Stimulated activated naive B cell treated with anti-CD40 and anti-IgM and Interleukin-4, amounts not matched to agents 10 μg/mL and 1 μg/mL and 100 μg/mL, for 72 hours (primary cell): ENCODE data around the gene AKAP8L.
A peak's percentile ranks its signal among the peaks of the same experiment; 100 is the strongest.

Experiments
- ATAC-seq, 2 donors: fragments of 150-1000 bp; cut with Tn5 transposase; replicated peaks; 2 replicates each; pipeline ENCODE4 v1.10.0; 2021; ENCODE audit warnings: moderate library complexity in 1 of 2
- DNase-seq: peaks from one replicate; pipeline ENCODE4 v3.0.0; 2021
- H3K27ac Mint-ChIP-seq: one replicate; pipeline ENCODE4 v1.8.0; 2022; ENCODE audit warnings: mild to moderate bottlenecking, mixed read lengths
- H3K27me3 Mint-ChIP-seq, 2 donors: one replicate each; pipeline ENCODE4 v1.8.0; 2022; ENCODE audit warnings: mixed read lengths in 2 of 2
- H3K36me3 Mint-ChIP-seq, 2 donors: one replicate each; pipeline ENCODE4 v1.8.0; 2022; ENCODE audit warnings: mixed read lengths in 2 of 2, mild to moderate bottlenecking in 1 of 2
- H3K4me1 Mint-ChIP-seq, 2 donors: one replicate each; pipeline ENCODE4 v1.8.0; 2022; ENCODE audit warnings: mixed read lengths in 2 of 2, mild to moderate bottlenecking in 1 of 2
- H3K4me3 Mint-ChIP-seq, 2 donors: one replicate each; pipeline ENCODE4 v1.8.0; 2022; ENCODE audit warnings: mild to moderate bottlenecking in 2 of 2, mixed read lengths in 2 of 2, moderate library complexity in 1 of 2
- H3K9me3 Mint-ChIP-seq, 2 donors: one replicate each; pipeline ENCODE4 v1.8.0; 2022; ENCODE audit warnings: mixed read lengths in 2 of 2, mild to moderate bottlenecking in 1 of 2

The AKAP8L gene

DNA sequence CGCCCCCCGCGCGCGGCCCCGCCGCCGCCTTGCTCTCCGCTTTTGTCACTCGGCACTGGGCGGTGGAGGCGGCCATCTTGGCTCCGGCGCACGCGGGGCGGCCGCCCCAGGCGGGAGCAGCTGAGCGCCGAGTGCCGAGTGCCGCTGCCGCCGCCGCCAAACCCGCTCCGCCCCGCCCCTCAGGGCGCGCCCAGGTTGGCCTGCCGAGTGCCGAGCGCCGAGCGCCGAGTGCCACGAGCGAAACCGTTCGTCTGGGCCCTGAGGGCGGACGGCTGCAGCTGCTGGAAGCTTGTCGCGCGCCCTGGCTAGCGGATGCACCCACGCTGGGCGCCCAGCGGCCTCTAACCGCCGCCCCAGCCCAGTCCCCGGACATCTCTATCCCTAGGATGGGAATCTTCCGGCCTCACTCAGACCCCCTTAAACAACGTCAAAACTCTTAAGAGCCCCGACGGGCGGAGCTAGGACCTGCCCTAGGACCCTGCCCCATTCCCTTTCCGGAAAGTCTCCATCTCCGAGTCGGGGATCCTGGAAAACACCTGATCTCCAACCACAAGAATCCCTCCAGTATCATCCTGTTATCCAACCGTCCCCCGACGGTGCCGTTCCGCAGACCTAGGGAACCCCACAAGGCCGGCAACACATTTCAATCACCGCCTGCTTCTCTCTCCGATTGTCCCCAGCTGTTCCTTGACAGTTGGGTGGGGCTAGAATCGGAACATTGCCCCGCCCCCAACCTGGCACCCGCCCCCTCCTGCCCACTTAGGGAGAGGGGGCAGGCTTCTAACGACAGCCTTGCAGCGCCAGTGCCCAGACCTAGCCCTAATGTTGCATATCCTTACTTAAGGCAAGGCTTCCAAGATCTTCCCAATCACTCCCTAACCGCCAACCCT, 14.1 kb upstream of the AKAP8L start:
- Mint-ChIP-seq H3K4me3 (peak overlapping the region; percentile 92 to 93), H3K36me3 (peaks cover 5 to 12% of the 10 kb centered on the region in 2 donors), H3K27me3 (no peaks in the 10 kb centered on the region), H3K9me3 (no peaks in the 10 kb centered on the region), H3K27ac (peak overlapping the region; percentile 93), H3K4me1 (peaks cover 17 to 40% of the 10 kb centered on the region in 2 donors)
- DNase-seq, result peak; percentile 91
- peak; percentile 79 to 89 for ATAC-seq

- no peak for DNase-seq
- H3K9me3 Mint-ChIP-seq, result no peaks in the 10 kb centered on the region
- H3K27me3 Mint-ChIP-seq, result no peaks in the 10 kb centered on the region
- H3K36me3 Mint-ChIP-seq, result peaks cover 11 to 20% of the 10 kb centered on the region in 2 donors
- peaks cover 21 to 46% of the 10 kb centered on the region in 2 donors for H3K4me1 Mint-ChIP-seq
- H3K27ac Mint-ChIP-seq, result peak overlapping the region; percentile 98
- H3K4me3 Mint-ChIP-seq, result peak overlapping the region; percentile 95 to 97
- ATAC-seq, result peak; percentile 20
Measured at GRCh38 chr19:15432018-15432494, 13.3 kb upstream of the AKAP8L start.

DNA sequence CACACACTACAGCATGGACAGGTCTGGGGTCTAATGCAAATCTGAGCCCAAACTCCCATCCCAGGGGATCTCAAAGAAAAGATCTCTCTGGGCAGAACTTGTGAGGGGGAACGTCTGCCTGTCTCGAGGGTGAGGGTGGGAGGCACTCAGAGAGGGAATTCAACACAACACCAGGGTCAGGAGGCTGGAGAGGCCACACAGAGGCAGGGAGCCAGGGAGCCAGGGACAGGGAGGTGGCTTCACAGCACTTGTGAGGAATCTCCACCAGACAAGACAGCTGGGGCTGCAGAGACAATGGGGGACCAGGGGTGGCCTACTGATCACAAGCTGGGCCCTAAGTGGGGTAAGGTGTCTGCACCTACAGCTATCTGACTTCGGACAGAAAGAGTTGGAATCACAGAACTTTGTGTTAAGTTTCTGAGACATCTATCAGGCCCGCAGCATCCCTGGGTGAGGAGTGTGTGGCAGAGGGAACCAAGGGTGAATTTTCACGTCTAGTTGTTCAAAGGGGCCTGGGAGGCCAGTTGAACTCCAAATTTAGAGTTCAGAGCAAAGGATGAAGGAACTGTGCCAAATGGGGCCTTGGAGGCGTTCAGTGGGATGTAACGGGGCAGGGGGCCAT, 12.7 kb upstream of the AKAP8L start:
- ATAC-seq, result no peak
- Mint-ChIP-seq H3K9me3 (no peaks in the 10 kb centered on the region), H3K36me3 (peaks cover 14 to 25% of the 10 kb centered on the region in 2 donors), H3K4me1 (peaks cover 21 to 46% of the 10 kb centered on the region in 2 donors), H3K27ac (peak overlapping the region; percentile 98), H3K4me3 (peak overlapping the region; percentile 95 to 97), H3K27me3 (no peaks in the 10 kb centered on the region)
- DNase-seq, result no peak

- H3K36me3 Mint-ChIP-seq, result peaks cover 22 to 33% of the 10 kb centered on the region in 2 donors
- H3K4me1 Mint-ChIP-seq, result peaks cover 21 to 46% of the 10 kb centered on the region in 2 donors
- ATAC-seq (no peak), DNase-seq (no peak)
- no peaks in the 10 kb centered on the region for H3K27me3 Mint-ChIP-seq
- peak overlapping the region; percentile 63 for H3K27ac Mint-ChIP-seq
- H3K9me3 Mint-ChIP-seq, result no peaks in the 10 kb centered on the region
- peak overlapping the region; percentile 95 to 97 for H3K4me3 Mint-ChIP-seq
Measured at GRCh38 chr19:15430526-15431120, 11.8 kb upstream of the AKAP8L start.

GRCh38 chr19:15429825-15430467, 11.2 kb upstream of the AKAP8L start:
- DNase-seq (no peak), ATAC-seq (no peak)
- Mint-ChIP-seq H3K9me3 (no peaks in the 10 kb centered on the region), H3K36me3 (peaks cover 24 to 36% of the 10 kb centered on the region in 2 donors), H3K4me3 (peak overlapping the region; percentile 71 to 97), H3K27ac (no peak overlapping the region), H3K4me1 (peaks cover 21 to 46% of the 10 kb centered on the region in 2 donors), H3K27me3 (no peaks in the 10 kb centered on the region)

- H3K4me3 Mint-ChIP-seq, result no peak overlapping the region
- peaks cover 21 to 46% of the 10 kb centered on the region in 2 donors for H3K4me1 Mint-ChIP-seq
- H3K27me3 Mint-ChIP-seq, result no peaks in the 10 kb centered on the region
- H3K9me3 Mint-ChIP-seq, result no peaks in the 10 kb centered on the region
- H3K27ac Mint-ChIP-seq, result no peak overlapping the region
- DNase-seq (no peak), ATAC-seq (no peak)
- H3K36me3 Mint-ChIP-seq, result peaks cover 26 to 39% of the 10 kb centered on the region in 2 donors
Measured at GRCh38 chr19:15428956-15429824, 10.4 kb upstream of the AKAP8L start.

DNA sequence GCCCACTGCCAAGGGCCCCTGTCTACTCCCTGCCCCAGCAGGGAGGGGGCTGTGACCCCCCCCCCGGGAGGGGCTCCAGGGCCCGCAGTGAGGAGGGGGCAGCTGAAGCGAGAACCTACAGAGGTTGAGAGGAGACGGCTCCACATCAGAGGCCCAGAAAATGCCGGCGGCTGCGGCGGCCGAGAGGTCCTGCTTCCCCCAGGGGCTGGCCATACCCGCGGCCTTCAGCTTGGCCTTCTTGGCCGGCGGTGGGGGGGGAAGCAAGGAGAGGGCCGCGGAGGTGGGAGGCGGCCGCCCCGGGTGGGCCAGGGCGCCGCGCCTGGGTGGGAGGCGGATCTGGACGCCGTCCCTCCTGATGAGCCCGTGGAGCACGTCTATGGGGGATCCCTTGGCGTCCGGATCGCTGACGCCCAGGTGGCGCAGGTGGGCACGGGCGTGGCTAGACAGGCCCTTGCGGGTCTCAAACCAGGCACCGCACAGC, 9.2 kb upstream of the AKAP8L start:
- Mint-ChIP-seq H3K4me3 (no peak overlapping the region), H3K9me3 (peaks cover 2 to 3% of the 10 kb centered on the region in 2 donors), H3K4me1 (peaks cover 16 to 39% of the 10 kb centered on the region in 2 donors), H3K36me3 (peaks cover 37 to 50% of the 10 kb centered on the region in 2 donors), H3K27me3 (no peaks in the 10 kb centered on the region), H3K27ac (no peak overlapping the region)
- ATAC-seq, result no peak
- DNase-seq, result no peak

DNA sequence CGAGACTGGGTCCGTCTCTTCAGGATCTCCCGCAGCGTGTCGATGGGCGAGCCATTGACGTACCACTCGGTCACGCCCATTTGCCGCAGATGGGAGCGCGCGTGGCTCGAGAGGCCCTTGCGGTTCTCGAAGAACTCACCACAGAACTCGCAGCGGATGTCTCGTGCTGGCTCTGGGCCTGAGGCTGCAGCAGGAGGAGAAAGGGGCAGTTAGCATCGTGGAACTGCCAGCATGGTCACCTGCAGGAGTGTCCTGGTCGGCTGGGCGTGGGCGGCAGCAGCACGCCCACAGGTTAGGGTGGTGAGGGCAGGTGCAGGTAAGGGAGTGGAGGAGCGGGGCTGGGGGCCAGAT, 8.5 kb upstream of the AKAP8L start:
- ATAC-seq, result no peak
- H3K9me3 Mint-ChIP-seq, result peaks cover 2 to 3% of the 10 kb centered on the region in 2 donors
- peaks cover 16 to 37% of the 10 kb centered on the region in 2 donors for H3K4me1 Mint-ChIP-seq
- H3K27me3 Mint-ChIP-seq, result no peaks in the 10 kb centered on the region
- H3K27ac Mint-ChIP-seq, result no peak overlapping the region
- DNase-seq, result no peak
- no peak overlapping the region for H3K4me3 Mint-ChIP-seq
- H3K36me3 Mint-ChIP-seq, result peaks cover 44 to 57% of the 10 kb centered on the region in 2 donors

- H3K4me3 Mint-ChIP-seq, result no peak overlapping the region
- H3K27ac Mint-ChIP-seq, result peak overlapping the region; percentile 51
- no peaks in the 10 kb centered on the region for H3K27me3 Mint-ChIP-seq
- peaks cover 43 to 58% of the 10 kb centered on the region in 2 donors for H3K36me3 Mint-ChIP-seq
- DNase-seq (no peak), ATAC-seq (no peak)
- peaks cover 2 to 3% of the 10 kb centered on the region in 2 donors for H3K9me3 Mint-ChIP-seq
- H3K4me1 Mint-ChIP-seq, result peaks cover 15 to 33% of the 10 kb centered on the region in 2 donors
Measured at GRCh38 chr19:15426485-15427349, 7.9 kb upstream of the AKAP8L start.

DNA sequence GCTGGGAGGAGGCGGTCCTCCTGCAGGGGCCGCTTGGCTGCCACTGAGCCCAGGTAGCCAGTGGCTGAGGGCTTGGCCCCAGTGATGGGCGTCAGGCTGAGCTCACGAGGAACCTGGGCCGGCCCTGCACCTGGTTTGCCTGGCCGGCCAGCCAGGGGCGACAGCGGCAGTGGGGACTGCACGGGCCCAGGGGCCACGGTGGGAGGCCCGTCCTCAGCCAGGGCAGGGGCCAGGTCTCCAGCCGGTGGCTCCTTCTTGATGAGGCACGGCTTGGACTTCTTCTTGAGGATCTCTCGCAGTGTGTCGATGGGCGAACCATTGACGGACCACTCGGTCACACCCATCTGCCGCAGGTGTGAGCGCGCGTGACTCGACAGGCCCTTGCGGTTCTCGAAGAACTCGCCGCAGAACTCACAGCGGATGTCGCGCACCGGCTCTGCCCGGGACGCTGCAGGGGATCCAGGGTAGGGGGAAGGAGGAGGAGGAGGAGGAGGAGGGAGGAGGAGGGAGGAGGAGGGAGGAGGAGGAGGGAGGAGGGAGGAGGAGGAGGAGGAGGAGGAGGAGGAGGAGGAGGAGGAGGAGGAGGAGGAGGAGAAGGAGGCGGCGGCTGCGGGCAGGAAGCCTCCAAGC, 6.6 kb upstream of the AKAP8L start:
- Mint-ChIP-seq H3K27ac (no peak overlapping the region), H3K4me1 (peaks cover 6 to 20% of the 10 kb centered on the region in 2 donors), H3K27me3 (no peaks in the 10 kb centered on the region), H3K4me3 (no peak overlapping the region), H3K9me3 (peaks cover 2 to 3% of the 10 kb centered on the region in 2 donors), H3K36me3 (peaks cover 41 to 53% of the 10 kb centered on the region in 2 donors)
- ATAC-seq, result no peak
- no peak for DNase-seq

DNA sequence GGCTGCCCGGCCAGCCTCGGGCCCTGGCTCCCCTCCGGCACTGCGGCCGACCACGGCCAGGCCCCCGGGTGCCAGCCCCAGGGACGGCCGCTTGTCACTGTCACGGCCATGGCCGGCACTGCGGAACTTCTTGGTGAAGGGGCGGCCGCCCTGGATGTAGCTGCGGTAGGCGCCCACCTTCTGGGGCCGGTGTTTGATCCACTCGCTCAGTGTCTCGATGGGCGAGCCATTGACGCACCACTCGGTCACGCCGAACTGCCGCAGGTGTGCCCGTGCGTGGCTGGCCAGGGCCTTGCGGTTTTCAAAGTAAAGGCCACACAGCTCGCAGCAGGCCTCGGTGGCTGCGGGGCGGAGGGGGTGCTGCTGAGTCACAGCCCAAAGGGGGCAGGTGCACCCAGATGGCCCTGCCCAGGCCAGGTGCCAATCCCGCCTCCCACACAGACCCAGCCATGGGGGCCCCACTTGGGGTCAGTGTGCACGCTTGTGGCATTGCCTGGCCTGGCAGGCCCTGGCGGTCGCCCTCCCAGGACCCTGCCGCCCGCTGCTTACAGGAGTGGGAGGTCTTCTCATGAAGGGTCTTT, 6.0 kb upstream of the AKAP8L start:
- ATAC-seq (no peak), DNase-seq (no peak)
- H3K4me3 Mint-ChIP-seq, result no peak overlapping the region
- H3K36me3 Mint-ChIP-seq, result peaks cover 41 to 54% of the 10 kb centered on the region in 2 donors
- H3K9me3 Mint-ChIP-seq, result peaks cover 2 to 3% of the 10 kb centered on the region in 2 donors
- no peak overlapping the region for H3K27ac Mint-ChIP-seq
- H3K4me1 Mint-ChIP-seq, result peaks cover 6 to 18% of the 10 kb centered on the region in 2 donors
- H3K27me3 Mint-ChIP-seq, result no peaks in the 10 kb centered on the region

- Mint-ChIP-seq H3K27me3 (no peaks in the 10 kb centered on the region), H3K4me1 (peaks cover 9 to 20% of the 10 kb centered on the region in 2 donors), H3K36me3 (peaks cover 41 to 55% of the 10 kb centered on the region in 2 donors), H3K27ac (no peak overlapping the region), H3K9me3 (peaks cover 2 to 3% of the 10 kb centered on the region in 2 donors), H3K4me3 (no peak overlapping the region)
- ATAC-seq (no peak), DNase-seq (no peak)
Measured at GRCh38 chr19:15424121-15424520, 5.3 kb upstream of the AKAP8L start.
